Renal cortical epithelial cell (primary cell): Measurements from ENCODE around the gene BRD3. TPM values are rescaled to one million over a fixed set of nuclear protein-coding genes. Genes with fewer than 3 reads are reported as not detected.

Experiments used
- DNase-seq: peaks from one replicate; pipeline ENCODE4 v3.0.0-alpha.2; 2011; ENCODE audit warnings: low read depth
- total RNA-seq: library from RNA; depleted of rRNA; stranded (reverse); fragments of >200 nt; gene quantifications from 2 replicates; pipeline ENCODE4 v1.2.3, GENCODE V29; 2014

Gene BRD3
- total RNA-seq, 1 donor from 2014 or later, result 37.7 TPM

GRCh38 chr9:134054891-134055811 is 12.7 kb downstream of the BRD3 start:
- no peak for DNase-seq

- no peak for DNase-seq
These were observed 13.7 kb downstream of the BRD3 start for GRCh38 chr9:134053941-134054761.

GRCh38 chr9:134053401-134053871 is 14.4 kb downstream of the BRD3 start:
- no peak for DNase-seq

- no peak for DNase-seq
These were observed 14.9 kb downstream of the BRD3 start for GRCh38 chr9:134052941-134053340.

GRCh38 chr9:134052491-134052890 is 15.3 kb downstream of the BRD3 start:
- DNase-seq, result no peak

GRCh38 chr9:134051319-134051718 is 16.5 kb downstream of the BRD3 start:
- DNase-seq, result no peak

GRCh38 chr9:134050726-134051125 is 17.1 kb downstream of the BRD3 start:
- no peak for DNase-seq

- DNase-seq, result no peak
These were observed 17.8 kb downstream of the BRD3 start for GRCh38 chr9:134049772-134050588.

GRCh38 chr9:134049236-134049635 is 18.6 kb downstream of the BRD3 start:
- no peak for DNase-seq

- DNase-seq, result no peak
These were observed 19.3 kb downstream of the BRD3 start for GRCh38 chr9:134048582-134048968.

GRCh38 chr9:134047868-134048581 is 19.8 kb downstream of the BRD3 start:
- no peak for DNase-seq

- no peak for DNase-seq
These were observed 20.7 kb downstream of the BRD3 start for GRCh38 chr9:134046894-134047681.

GRCh38 chr9:134045841-134046544 is 21.8 kb downstream of the BRD3 start:
- no peak for DNase-seq

GRCh38 chr9:134044944-134045343 is 22.9 kb downstream of the BRD3 start:
- no peak for DNase-seq

- DNase-seq, result no peak
These were observed 24.3 kb downstream of the BRD3 start for GRCh38 chr9:134043531-134043988.

GRCh38 chr9:134041649-134041962 is 26.2 kb downstream of the BRD3 start:
- no peak for DNase-seq

GRCh38 chr9:134040781-134041648 is 26.8 kb downstream of the BRD3 start:
- no peak for DNase-seq

GRCh38 chr9:134040176-134040565 is 27.7 kb downstream of the BRD3 start:
- no peak for DNase-seq
